ENCODE results near the gene MRNIP.

The MRNIP gene

DNA sequence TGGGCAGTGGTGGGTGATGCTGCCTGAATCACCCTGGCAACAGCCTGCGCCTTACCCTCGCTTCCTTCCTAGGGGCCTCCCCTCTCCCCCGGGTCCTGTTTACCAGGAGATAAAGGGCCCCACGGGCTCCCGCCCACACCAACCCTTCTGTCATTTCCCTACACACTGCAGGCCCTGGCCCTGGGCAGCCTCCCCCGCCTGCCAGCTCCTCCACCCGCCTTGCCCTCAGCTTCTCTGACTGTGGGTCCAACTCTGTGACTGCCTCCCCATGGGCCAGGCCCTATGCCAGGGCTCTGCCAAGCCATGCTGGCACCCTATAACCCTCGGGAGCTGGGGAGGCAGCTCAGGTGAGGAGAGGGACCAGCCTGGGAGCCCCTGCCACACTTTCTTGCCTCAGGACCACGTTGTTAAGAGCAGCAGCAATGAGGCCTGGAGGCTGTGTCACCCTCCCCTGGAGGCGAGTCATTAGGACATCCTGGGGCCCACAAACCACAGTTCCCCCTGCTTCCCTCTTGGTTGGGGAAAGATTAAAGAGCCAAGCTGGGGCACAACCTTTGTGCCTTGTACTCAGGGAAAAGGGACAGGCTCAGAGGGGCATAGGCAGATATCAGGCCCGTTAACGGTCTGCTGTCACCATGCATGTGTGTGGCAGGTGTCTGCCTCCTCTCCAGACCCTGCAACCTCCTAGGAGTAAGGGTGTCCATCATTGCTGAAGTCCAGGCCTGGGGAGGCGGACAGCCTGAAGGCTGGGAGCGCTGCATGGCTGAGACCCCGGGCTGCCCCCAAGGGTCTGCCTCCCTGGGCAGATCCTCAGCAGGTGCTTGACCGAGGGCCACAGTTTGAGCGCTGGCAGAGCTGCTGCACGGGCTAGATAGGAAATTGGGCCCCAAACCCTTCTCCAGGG, 54.7 kb downstream of the MRNIP start:
- peak in 1 of 3 experiments; percentile 63 for DNase-seq (ENCODE audit: low read depth in 3 of 3)

- no peak for DNase-seq (ENCODE audit: low read depth in 3 of 3)
Measured at GRCh38 chr5:179802950-179803562, 55.6 kb downstream of the MRNIP start.

DNA sequence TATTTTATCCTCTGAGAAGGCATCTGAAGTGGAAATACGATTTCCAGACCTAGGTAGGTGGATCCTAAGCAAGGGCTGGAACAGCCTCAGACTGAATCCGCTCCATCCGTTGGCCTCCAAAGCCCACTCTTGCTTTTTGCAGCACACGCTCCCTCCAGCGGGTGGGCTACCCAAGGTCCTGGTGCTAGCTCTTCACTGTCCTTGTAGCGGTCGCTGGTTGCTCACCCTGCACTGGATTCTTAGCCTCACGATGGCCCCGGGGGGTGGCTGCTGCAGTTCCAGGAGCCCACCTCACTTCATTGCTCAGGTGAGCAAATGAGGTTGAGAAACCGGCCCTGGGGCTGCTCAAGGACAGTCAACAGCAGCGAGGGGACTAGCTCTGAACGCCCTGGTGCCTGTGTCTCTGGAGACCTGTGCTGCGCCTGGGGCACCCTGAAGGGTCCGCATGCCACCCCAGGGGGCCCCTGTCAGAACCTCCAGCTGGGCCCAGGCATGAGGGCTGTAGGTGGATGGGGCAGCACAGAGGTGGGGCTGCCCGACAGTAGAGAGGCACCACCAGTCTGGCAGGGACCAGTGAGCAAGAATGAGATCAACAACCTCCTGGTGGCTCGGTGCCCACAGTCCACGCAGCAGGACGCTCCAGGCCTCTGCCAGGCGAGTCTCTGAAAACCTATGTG, 56.3 kb downstream of the MRNIP start:
- DNase-seq (ENCODE audit: low read depth in 3 of 3) = no peak

DNA sequence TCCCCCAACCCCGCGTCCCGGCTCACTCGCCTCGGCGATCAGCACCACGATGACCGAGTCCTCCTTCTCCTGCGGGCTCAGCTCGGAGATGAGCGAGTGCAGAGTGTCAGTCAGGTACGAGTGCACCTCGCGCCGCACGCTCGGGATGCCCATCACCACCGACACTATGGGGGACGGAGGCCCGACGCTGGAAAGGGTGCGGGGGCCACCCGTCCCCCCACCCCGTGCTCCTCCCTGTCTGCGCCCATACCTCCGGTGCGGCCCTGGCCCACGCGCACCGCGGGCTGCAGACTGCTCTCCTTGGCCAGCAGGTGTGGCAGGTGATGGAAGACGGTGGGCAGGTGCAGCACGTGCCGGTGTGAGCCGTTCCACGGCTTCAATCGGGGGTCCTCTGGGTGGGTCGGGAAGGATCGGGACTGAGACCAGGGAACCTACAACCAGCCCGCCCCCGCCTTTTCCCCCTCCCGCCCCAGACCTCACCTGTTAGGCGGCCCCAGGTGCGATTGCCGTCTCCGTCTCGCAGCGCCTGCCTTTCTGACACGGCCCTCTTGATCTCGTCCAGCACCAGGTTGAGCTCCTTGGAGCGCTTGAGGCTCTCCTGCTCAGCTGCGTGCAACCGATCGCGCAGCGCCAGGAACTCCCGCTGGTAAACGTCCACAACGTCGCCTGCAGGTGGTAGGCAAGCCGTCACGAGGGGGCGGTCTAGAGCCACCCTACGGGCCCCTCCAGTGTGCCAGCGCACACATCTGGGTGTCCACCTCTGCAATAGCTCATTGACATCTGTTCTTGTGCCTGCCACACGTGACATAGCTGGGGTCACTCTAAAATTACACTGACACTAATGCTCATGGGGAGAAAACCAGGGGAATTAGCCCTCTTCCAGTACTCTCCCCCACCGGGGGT, 57.1 kb downstream of the MRNIP start:
- peak; percentile 64 to 83 (median 73) for DNase-seq (ENCODE audit: low read depth in 3 of 3)

DNA sequence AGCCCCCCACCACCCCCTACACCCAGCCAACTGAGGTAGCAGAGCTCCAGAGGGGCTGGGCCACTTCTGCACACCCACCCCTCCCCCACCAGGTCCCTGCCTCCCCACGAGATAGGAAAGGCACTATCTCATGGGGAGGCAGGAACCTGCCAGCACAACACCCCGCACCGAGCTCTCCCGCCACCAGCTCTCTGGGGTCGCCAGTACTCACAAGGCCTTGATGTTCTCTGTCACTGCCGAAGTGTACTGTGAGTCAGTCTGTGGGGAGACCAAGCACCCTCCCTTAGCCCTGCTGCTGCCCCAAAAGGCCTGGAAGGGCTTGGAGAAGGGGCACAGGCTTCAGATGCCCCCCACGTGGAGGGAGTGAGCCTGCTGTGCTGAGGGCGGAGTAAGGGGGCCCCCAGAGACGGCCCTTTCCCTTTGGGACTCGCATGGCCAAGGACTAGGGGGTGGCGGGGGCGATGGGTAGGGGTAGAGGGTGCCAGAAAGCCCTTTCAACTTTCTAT, 57.9 kb downstream of the MRNIP start:
- DNase-seq (ENCODE audit: low read depth in 3 of 3) = no peak

GRCh38 chr5:179800071-179800695, 58.4 kb downstream of the MRNIP start:
- DNase-seq (ENCODE audit: low read depth in 3 of 3) = no peak

GRCh38 chr5:179799644-179799973, 59.0 kb downstream of the MRNIP start:
- no peak for DNase-seq (ENCODE audit: low read depth in 3 of 3)

DNA sequence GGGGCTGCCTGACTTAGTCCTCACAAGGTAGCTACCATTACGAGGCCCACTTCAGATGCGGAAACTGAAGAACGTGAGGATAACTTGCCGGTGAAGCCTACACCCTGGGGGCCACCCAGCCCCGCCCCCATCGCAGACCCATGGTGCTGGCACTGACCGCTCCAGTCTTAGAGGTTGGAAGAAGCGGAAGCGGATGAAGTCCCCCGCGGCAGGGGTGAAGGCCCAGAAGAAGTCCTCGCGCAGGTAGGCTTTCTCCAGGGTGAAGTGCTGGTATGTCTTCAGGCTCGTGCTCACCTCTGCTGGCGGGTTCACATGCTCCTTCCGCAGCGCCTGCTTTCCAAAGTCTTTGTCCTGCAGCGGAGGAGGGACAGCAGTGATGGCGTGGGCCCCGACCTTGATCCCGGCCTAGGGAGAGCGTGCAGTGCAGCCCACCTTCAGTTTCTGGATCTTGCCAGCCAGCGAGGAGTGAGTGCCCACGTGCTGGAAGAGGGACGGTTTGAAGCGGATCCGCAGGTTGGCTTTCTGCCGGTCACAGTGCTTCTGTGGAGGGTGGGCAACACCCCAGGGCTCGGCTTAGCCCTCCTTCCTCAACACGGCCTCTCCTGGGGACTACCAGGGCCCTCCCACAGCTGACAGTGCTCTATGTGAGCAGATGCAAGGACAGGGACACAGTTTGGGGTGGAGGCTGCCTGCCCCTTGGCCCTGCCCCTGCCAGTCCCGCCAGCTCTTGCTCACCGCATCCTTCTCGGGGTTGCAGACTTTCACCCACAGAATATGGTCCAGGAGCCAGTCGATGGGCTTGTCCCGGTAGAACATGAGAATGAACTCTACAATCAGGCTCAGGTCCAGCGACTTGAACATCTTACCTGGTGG, 59.6 kb downstream of the MRNIP start:
- no peak for DNase-seq (ENCODE audit: low read depth in 3 of 3)

DNA sequence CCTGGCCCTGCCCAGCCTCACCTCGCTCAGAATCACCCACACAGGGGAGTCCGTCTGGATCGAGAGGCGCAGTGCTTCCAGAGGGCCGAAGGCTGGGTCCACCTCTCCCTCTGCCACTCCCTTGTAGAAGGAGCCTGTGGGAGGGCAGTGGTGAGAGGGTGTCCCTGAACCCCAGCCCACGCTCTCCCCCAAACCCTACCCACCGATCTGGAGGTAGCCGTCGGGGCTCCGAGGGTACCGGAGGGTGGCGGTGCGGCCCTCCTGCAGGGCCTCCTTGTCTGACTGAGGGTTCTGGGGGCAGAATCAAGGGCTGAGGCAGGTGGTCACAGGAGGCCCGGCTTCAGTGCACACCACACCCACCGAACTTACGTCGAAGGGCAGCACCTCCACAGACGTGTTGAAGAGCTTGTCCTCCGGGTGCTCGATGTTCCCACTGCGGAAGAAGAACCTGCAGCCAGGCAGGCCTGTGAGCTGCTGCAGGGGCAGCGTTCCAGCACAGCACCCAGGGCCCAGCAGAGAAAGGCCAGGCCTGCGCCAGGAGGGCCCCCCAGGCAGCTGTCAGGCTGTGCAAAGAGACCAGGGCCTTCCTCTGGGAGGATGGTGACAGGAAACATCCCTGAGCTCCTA, 60.4 kb downstream of the MRNIP start:
- no peak for DNase-seq (ENCODE audit: low read depth in 3 of 3)

- no peak for DNase-seq (ENCODE audit: low read depth in 3 of 3)
Measured at GRCh38 chr5:179797741-179798140, 60.9 kb downstream of the MRNIP start.

GRCh38 chr5:179796877-179797608, 61.6 kb downstream of the MRNIP start:
- DNase-seq (ENCODE audit: low read depth in 3 of 3) = no peak

DNA sequence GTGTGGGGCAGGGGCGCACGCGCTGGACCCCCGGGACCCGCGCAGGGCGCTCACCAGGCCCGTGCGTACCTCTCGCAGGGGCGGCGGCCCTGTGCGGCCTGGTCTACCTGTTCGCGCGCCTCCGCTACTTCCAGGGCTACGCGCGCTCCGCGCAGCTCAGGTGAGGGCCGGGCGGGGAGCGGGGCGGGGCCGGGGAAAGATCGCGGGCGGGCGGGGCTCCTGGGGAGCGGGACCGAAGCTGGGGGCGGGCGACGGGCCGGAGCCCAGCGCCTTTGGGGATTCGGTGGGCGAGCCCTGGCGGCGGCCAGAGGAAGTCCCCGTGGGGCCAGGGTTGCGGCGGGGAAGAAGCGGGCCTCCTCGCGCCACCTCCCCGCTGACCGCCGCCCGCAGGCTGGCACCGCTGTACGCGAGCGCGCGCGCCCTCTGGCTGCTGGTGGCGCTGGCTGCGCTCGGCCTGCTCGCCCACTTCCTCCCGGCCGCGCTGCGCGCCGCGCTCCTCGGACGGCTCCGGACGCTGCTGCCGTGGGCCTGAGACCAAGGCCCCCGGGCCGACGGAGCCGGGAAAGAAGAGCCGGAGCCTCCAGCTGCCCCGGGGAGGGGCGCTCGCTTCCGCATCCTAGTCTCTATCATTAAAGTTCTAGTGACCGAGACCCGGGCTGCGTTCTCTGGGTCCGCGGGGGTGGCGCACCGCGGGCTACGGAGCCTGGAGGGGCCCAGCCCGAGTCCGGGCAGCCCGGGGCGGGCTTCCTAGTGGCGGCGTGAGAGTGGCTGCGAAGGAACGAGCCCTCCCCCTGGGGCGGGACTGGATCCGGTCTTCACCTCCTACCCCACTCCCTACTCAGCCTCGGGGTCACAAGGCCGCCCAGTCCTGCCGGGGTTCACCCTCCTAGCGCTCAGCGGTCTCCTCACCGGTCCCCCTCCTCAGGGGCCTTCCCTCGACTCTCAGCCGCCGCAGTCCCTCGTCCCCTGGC, 62.5 kb downstream of the MRNIP start:
- DNase-seq (ENCODE audit: low read depth in 3 of 3) = peak in 2 of 3 experiments; percentile 45 to 65

DNA sequence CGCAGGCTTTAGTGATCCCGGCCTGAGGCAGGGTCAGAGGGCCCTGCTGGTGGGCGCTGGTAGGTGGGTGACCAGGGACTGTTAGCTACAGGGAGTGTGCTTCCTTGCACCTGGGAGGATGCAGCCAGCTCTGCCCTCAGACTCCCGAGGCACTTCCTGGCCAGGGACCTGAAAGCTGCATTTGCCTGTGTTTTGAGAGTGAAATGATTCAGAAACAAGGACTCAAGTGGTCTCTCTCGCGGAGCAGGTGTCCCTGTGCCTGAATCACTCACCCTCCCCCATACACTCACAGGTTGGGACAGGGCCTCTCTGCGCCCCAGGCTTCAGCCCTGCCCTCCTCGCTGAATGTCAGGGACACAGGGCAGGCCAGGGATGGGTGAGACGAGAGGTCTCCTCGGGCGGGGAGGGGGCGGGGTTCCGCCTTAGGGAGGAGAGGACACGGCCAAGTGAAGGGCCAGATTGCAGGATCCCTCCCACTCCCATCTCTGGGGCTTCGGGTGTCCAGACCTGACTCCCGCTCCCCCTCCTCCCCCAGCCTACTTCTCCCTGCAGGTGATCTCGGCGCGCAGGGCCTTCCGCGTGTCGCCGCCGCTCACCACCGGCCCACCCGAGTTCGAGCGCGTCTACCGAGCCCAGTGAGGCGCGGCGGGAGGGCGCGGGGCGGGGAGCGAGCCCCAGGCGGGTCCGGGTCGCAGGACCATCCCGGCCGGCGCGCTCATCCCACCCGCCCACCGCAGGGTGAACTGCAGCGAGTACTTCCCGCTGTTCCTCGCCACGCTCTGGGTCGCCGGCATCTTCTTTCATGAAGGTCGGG, 63.4 kb downstream of the MRNIP start:
- DNase-seq (ENCODE audit: low read depth in 3 of 3) = no peak

DNA sequence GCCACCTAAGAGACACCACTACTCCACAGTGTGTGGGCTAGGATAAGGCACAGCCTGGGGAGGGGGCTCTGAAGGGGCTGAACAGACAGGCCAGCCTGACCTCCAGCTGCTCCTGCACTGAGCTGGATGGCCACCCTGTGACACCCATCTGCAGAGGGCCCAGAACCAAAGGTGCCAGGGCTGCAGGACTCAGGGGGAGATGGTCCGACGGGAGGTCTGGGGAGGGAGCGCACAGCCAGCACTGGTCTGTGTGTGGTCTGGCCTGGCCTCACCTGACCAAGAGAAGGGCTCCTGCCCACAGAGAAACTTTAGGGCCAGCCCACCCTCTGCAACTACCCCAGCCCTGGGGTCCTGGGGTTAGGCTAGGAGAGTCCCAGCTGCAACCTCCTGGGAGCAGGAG, 64.0 kb downstream of the MRNIP start:
- no peak for DNase-seq (ENCODE audit: low read depth in 3 of 3)

GRCh38 chr5:179794171-179794570, 64.4 kb downstream of the MRNIP start:
- DNase-seq (ENCODE audit: low read depth in 3 of 3) = no peak

DNA sequence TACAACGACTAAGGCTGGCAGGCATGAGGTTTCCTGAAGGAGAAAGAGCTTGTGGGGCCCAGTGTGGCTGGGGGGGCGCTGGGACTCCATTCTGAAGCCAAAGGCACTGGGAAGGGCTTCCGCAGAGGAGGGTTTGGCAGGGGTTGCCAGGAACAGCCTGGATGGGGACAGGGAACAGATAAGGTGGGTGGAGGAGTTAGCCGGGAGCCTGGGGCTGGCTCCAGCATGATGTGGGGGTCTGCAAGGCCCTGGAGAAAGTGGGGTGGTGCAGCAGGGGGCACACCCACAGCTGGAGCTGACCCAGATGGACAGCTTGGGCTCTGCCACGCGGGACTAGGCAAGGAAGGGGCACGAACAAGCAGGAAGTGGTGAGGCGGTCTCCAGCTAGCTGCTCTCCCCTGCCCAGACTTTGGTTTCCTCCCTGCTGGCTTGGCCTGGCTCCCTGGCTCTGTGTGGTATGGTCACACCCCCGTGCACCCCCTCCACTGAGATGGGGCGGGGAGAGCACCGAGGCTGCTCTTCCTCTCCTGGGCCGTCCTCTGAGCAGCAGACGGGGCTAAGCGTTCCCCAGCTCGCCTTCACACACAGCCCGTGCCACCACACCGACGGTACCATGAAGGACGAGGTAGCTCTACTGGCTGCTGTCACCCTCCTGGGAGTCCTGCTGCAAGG, 65.0 kb downstream of the MRNIP start, which contains the start of gene LTC4S:
TSS of gene LTC4S (plus strand) at position 519 of the 672 bp plus-strand sequence. CDS start at position 614, 95 bp downstream.
- DNase-seq (ENCODE audit: low read depth in 3 of 3) = no peak

Data from stimulated activated CD4-positive, alpha-beta T cell treated with anti-CD3 and anti-CD28 coated beads, TNF-alpha, amount 100 ng/mL, for 24 hours (primary cell).